ENCODE measurements around the gene SCAMP5.

- no peak for TF ChIP-seq CTCF (conservative IDR thresholded peaks at IDR 0.05; ENCODE audit: low read depth, low read length)
- no peak for TF ChIP-seq POLR2A (IDR thresholded peaks at IDR 0.05; ENCODE audit: low read depth, low read length)
These were observed 37.8 kb upstream of the SCAMP5 start for GRCh38 chr15:74957476-74958035.
